KOPT-K1 (cell line): Measurements from ENCODE around the gene AUTS2.
"Not testable (repeated sequence)": the region's sequence is repeated elsewhere in the genome, so short reads cannot be mapped to it uniquely, and the experiment has no call there.

ENCODE experiments used
- H3K27ac ChIP-seq: fragments of 200-600 bp; sonication (generic); 2 replicates; pipeline ENCODE4 v1.5.1; 2016; ENCODE audit warnings: antibody characterized with exemption, mild to moderate bottlenecking, low read depth, low read length; ENCODE audit not compliant: poor library complexity, severe bottlenecking
- H3K36me3 ChIP-seq: fragments of 200-600 bp; sonication (generic); 2 replicates; pipeline ENCODE4 v1.5.1; 2017; ENCODE audit warnings: antibody characterized with exemption, mild to moderate bottlenecking, low read length, moderate library complexity; ENCODE audit not compliant: insufficient read depth
- H3K9me3 ChIP-seq: fragments of 200-600 bp; sonication (generic); 2 replicates; pipeline ENCODE4 v1.5.1; 2017; ENCODE audit warnings: antibody characterized with exemption, low read length, mild to moderate bottlenecking; ENCODE audit not compliant: insufficient read depth, poor library complexity, severe bottlenecking

AUTS2 gene

DNA sequence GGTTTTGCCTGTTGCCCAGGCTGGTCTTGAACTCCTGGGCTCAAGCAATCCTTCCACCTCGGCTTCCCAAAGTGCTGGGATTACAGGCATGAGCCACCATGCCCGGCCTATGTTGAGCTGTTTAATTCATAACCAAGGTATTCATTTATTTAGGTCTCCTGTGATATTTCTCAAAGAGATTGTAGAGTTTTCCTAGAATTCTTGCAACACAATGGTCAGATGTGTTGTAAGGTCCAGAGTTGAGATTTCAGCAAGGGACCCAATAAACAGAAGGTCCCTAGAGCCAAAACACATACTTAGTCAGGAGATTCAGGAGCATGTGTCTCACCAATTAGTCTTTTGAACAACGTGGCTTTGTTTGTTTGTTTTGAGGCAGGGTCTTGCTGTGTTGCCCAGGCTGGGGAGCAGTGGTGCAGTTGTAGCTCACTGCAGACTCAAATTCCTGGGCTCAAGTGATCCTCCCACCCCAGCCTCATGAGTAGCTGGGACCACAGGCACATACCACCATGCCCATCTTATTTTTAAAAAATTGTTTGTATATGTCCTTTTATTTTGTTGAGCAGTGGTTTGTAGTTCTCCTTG, 1212.4 kb downstream of the AUTS2 start:
- no peaks in the 10 kb centered on the region for H3K36me3 ChIP-seq
- no peak overlapping the region for H3K27ac ChIP-seq
- H3K9me3 ChIP-seq: no peaks in the 10 kb centered on the region

DNA sequence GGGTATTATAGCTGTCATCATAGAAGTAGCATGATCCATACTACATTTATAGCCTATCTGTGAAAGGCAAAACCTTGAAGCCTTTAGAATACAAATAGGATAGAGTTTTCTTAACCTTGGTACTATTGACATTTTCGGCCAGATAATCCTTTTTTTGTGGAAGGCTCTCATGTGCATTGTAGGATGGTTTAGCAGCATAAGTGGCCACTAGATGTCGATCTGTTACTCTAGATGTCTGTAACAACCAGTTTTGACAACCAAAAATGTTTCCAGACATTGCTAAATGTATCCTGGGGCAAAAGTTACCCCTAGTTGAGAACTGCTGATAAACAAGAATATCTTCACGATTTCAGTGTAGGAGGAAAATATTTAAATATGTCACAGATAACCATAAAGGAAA, 1214.2 kb downstream of the AUTS2 start:
- Histone ChIP-seq H3K36me3 (no peaks in the 10 kb centered on the region), H3K9me3 (peaks cover under 1% of the 10 kb centered on the region), H3K27ac (no peak overlapping the region)

DNA sequence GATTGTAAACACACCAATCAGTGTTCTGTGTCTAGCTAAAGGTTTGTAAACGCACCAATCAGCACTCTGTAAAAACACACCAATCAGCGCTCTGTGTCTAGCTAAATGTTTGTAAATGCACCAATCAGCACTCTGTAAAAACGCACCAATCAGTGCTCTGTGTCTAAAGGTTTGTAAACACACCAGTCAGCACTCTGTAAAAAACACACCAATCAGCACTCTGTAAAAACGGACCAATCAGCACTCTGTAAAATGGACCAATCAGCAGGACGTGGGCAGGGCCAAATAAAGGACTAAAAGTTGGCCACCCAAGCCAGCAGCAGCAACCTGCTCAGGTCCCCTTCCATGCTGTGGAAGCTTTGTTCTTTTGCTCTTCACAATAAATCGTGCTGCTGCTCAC, 1224.2 kb downstream of the AUTS2 start:
- not testable (repeated sequence) for H3K9me3 ChIP-seq, H3K36me3 ChIP-seq, H3K27ac ChIP-seq

DNA sequence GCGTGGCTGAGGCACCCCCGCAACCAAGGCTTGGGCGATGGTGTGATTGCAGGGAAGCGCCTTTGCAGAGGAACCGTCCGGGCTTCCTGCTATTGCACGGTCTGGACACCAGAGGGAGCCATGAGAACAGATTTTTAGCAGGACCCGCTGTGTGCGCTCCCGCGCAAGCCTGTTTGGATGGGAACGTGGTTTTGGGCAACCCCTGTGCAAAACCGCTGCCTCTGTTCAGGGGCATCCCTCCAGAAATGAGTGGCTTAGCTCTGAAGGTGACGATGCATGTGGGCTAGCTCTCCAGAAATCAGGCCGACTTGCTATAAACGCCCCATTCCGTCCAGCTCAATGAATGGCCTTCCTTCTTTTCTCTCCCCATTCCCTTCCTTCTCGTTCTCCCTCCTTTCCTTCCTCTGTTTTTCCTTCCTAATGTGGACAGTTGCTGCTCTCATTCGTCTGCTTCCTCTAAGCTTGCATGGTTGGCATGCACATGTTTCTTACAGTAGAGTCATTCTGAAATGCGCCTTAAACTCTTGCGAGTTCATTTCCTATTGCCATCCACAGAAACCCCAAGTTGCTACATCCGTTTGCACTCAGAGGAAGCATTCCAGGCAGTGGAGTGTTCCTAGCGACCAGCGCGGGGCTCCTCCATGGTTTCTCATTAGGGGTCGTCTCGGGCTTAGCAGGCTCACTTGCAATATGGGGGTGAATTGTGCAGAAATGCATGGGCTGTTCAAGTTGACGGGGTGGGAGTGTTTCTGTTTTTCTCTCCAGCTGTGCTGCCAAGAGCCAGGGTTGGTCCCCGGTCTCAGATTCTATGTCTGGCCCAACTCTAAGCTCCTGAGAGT, 1231.2 kb downstream of the AUTS2 start:
- Histone ChIP-seq H3K27ac (no peak overlapping the region), H3K9me3 (peaks cover under 1% of the 10 kb centered on the region), H3K36me3 (no peaks in the 10 kb centered on the region)

DNA sequence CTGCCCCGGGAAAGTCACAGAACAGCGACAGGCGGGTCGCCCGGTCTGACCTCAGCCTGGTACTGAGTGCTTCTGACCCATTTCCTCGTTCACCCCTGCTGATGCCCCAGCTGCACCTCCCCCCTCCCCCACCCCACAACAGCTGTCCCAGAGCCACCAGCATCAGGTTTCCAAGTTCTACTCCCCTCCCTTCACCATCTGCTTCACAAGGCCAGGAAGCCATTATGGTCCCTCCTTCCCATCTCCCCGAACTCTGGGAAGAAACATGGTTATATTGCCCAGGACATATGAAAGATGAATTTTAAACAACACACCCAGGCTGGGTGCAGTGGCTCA, 1231.8 kb downstream of the AUTS2 start:
- no peaks in the 10 kb centered on the region for H3K36me3 ChIP-seq
- peaks cover 6% of the 10 kb centered on the region for H3K9me3 ChIP-seq
- no peak overlapping the region for H3K27ac ChIP-seq

DNA sequence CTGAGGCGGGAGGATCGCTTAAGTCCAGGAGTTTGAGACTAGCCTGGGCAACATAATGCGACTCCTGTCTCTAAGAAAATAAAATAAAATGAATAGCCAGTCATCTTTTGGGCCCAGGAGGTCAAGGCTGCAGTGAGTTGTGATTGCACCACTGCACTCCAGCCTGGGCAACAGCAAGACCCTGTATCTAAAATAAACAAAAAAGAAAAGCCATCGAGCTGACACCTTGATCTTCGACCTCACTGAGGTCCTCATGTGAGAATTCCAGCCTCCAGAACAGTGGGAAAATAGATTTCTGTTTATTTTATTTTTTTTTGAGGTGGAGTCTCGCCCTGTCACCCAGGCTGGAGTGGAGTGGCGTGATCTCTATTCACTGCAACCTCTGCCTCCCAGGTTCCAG, 1232.2 kb downstream of the AUTS2 start:
- H3K36me3 ChIP-seq: no peaks in the 10 kb centered on the region
- no peak overlapping the region for H3K27ac ChIP-seq
- peaks cover 10% of the 10 kb centered on the region for H3K9me3 ChIP-seq

DNA sequence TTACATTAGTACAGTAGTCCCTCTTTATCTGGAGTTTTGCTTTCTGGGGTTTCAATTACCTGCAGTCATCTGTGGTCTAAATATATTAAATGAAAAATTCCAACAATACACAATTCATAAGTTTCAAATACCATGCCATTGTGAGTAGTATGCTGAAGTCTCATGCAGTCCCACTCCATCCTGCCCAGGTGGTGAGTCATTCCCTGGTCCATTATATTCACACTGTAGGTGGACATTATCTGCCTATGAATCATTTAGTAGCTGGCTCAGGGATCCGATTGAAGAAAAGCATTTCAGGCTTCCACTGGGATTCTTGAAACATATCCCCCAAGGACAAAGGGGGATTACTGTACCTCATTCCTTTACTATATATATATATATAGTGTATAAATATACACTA, 1235.5 kb downstream of the AUTS2 start:
- Histone ChIP-seq H3K27ac (no peak overlapping the region), H3K36me3 (no peaks in the 10 kb centered on the region), H3K9me3 (peaks cover 30% of the 10 kb centered on the region)

DNA sequence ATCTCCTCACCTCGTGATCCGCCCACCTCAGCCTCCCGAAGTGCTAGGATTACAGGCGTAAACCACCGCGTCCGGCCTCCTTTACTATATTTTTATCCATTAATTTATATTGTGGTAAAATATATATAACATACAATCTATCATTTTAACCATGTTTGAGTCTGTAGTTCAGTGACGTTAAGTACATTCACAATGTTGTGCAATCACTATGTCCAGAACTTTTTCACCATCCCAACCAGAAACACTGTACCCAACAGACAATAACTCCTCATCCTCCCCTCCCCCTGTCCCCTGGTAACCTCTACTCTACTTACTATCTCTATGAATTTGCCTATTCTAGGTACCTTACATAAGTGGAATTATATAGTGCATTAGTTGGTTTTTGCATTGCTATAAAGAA, 1236.1 kb downstream of the AUTS2 start:
- Histone ChIP-seq H3K9me3 (peaks cover 30% of the 10 kb centered on the region), H3K27ac (no peak overlapping the region), H3K36me3 (no peaks in the 10 kb centered on the region)

DNA sequence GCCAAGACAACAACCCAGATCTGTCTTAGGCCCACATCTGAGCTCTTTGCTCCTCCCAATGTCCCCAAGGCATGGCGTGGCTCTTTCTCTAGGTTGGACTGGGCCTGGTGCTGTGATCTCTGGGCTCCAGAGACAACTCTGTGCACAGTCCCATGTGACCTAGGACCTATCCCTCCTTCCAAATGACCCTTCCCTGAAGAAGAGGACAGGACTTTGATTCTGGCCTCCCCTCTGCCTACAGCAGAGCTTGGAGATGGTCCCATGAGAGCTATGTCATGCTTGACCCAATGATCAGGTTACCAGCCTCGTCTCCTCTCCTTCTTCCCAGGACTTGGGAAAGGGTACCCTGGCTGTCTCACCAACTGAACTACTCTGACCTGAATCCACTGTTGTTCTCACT, 1237.4 kb downstream of the AUTS2 start:
- Histone ChIP-seq H3K27ac (no peak overlapping the region), H3K36me3 (no peaks in the 10 kb centered on the region), H3K9me3 (peaks cover 30% of the 10 kb centered on the region)

DNA sequence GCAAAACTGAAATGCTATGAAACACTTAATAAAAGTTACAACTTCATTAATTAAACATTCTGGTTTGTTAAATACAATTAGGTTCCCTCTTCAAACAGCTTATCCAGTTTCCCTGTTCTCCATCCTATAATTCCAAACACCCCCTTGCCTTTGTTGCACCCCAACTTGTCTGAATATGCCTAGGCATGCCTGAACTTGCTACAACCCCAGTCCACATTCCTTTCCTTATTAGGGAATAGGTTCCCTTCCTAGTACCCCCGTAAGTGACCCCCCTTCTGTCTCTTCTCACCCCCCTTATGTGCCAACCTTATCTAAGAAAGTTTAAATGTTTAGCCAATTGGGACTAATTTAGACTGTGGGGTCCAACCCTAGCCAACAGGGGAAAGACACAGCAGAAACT, 1238.0 kb downstream of the AUTS2 start:
- H3K27ac ChIP-seq: no peak overlapping the region
- peaks cover 30% of the 10 kb centered on the region for H3K9me3 ChIP-seq
- H3K36me3 ChIP-seq: no peaks in the 10 kb centered on the region

DNA sequence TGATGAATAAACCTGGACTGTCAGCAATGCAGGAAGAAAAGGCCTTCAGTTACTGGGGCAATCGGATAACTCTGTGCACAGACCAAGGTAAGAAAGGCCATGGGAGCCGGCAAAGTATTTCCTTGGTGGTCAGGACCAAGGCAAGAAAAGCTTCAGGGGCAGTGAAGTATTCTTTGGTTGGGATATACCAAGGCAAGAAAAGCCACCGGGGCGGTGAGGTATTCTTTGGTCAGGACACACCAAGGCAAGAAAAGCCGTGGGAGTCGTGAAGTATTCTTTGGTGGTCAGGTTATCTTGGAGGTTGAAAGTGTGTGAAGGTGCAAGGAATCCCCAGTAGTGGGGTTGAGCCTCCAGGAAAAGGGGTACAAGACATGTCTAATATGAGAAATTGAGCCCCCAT, 1238.7 kb downstream of the AUTS2 start:
- Histone ChIP-seq H3K27ac (no peak overlapping the region), H3K36me3 (no peaks in the 10 kb centered on the region), H3K9me3 (peaks cover 30% of the 10 kb centered on the region)

DNA sequence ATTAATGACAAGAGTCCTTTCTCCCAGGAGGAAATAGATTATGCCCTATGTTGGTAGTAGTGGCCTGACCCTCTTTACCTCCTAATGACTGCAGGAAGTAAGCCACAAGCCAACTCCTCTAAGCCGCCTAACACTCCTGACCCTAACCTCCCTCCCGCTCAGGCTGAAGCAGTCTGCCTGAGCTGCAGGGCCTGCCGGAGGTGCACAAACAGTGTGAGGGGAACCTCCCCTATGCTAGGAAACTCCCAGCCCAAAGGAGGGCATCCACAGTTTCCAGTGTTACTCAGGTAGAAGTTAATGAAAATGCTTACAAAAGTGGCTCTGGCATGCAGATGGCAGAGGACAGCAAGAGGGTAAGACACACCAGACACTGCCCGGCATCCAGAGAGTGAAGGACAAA, 1239.3 kb downstream of the AUTS2 start:
- H3K9me3 ChIP-seq: peaks cover 30% of the 10 kb centered on the region
- no peak overlapping the region for H3K27ac ChIP-seq
- no peaks in the 10 kb centered on the region for H3K36me3 ChIP-seq

DNA sequence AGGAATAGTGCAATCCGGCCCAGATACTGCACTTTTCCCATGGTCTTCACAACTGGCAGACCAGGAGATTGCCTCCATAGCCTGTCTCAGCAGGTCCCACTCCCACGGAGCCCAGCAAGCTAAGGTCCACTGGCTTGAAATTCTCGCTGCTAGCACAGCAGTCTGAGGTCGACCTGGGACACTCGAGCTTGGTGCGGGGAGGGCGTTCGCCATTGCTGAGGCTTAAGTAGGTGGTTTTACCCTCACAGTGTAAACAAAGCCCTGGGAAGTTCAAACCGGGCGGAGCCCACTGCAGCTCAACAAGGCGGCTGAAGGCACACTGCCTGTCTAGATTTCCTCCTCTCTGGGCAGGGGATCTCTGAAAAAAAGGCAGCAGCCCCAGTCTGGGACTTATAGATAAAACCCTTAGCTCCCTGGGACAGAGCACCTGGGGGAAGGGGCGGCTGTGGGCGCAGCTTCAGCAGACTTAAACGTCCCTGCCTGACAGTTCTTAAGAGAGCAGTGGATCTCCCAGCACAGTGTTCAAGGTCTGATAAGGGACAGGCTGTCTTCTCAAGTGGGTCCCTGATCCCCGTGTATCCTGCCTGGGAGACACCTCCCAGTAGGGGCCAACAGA, 1240.1 kb downstream of the AUTS2 start:
- H3K36me3 ChIP-seq: no peaks in the 10 kb centered on the region
- no peak overlapping the region for H3K27ac ChIP-seq
- H3K9me3 ChIP-seq: peaks cover 30% of the 10 kb centered on the region
